Panc1 (cell line): ENCODE measurements around the gene ASB16.

Source experiments
- CTCF ChIP-seq: fragments of 450-650 bp; IDR thresholded peaks from 2 replicates; pipeline ENCODE4 v1.5.1; 2017; ENCODE audit warnings: mild to moderate bottlenecking
- TCF7L2 ChIP-seq: IDR thresholded peaks from 2 replicates; pipeline ENCODE4 v1.6.1; 2011; ENCODE audit warnings: mild to moderate bottlenecking, low read depth, low read length, inconsistent platforms

- TF ChIP-seq CTCF (no peak), TCF7L2 (no peak)
Measured at GRCh38 chr17:44133918-44134476, 36.5 kb upstream of the ASB16 start.
